Stimulated activated CD4-positive, alpha-beta T cell treated with anti-CD3 and anti-CD28 coated beads, Interleukin-12 subunit alpha, Interleukin-12 subunit beta, amount 100 ng/mL, for 4 hours (primary cell): ENCODE results near the gene SCTR.

Experiments used
- DNase-seq: peaks from one replicate; pipeline ENCODE4 v3.0.0-alpha.2; 2020

SCTR gene

GRCh38 chr2:119486886-119487285 is 37.4 kb downstream of the SCTR start:
- no peak for DNase-seq

GRCh38 chr2:119486196-119486827 is 38.0 kb downstream of the SCTR start:
- DNase-seq = no peak

GRCh38 chr2:119485336-119486110 is 38.8 kb downstream of the SCTR start:
- no peak for DNase-seq

GRCh38 chr2:119484834-119485233 is 39.4 kb downstream of the SCTR start:
- DNase-seq = no peak

- DNase-seq = no peak
These were observed 40.2 kb downstream of the SCTR start for GRCh38 chr2:119483896-119484718.

GRCh38 chr2:119483395-119483753 is 40.9 kb downstream of the SCTR start:
- DNase-seq = no peak

- no peak for DNase-seq
These were observed 41.5 kb downstream of the SCTR start for GRCh38 chr2:119482481-119483394.

GRCh38 chr2:119481501-119482455 is 42.5 kb downstream of the SCTR start:
- DNase-seq = no peak

- no peak for DNase-seq
These were observed 43.6 kb downstream of the SCTR start for GRCh38 chr2:119480718-119481142.

GRCh38 chr2:119480184-119480583 is 44.1 kb downstream of the SCTR start:
- no peak for DNase-seq

GRCh38 chr2:119478978-119479295 is 45.3 kb downstream of the SCTR start:
- DNase-seq = no peak

- no peak for DNase-seq
These were observed 45.9 kb downstream of the SCTR start for GRCh38 chr2:119478188-119478977.

GRCh38 chr2:119477113-119477505 is 47.2 kb downstream of the SCTR start:
- DNase-seq = no peak

- DNase-seq = peak; percentile 17
These were observed 47.8 kb downstream of the SCTR start for GRCh38 chr2:119476301-119477112.

- DNase-seq = no peak
These were observed 48.4 kb downstream of the SCTR start for GRCh38 chr2:119475857-119476244.

GRCh38 chr2:119475225-119475856 is 48.9 kb downstream of the SCTR start:
- no peak for DNase-seq

GRCh38 chr2:119474371-119475224 is 49.7 kb downstream of the SCTR start:
- DNase-seq = no peak

- DNase-seq = no peak
These were observed 50.5 kb downstream of the SCTR start for GRCh38 chr2:119473621-119474370.
